GM18951 (cell line): ENCODE results near the gene CNP.
"Not testable (repeated sequence)": the region's sequence is repeated elsewhere in the genome, so short reads cannot be mapped to it uniquely, and the experiment has no call there.

ENCODE experiments used
- POLR2A ChIP-seq: IDR thresholded peaks from 4 replicates; pipeline ENCODE4 v1.6.1; 2011; ENCODE audit warnings: mild to moderate bottlenecking; ENCODE audit not compliant: insufficient read length, insufficient read depth; ENCODE audit errors: extremely low read depth
- in situ Hi-C: fragments of 300-500 bp; cut with MboI; formaldehyde crosslinking; loops from one replicate; pipeline ENCODE4 v1.12.0; 2022; ENCODE audit warnings: low sequenced_read_pairs, mixed read lengths, inconsistent platforms; ENCODE audit not compliant: unreplicated experiment

The CNP gene

GRCh38 chr17:41966463-41967140 is at the start of gene CNP:
CNP (plus strand) TSS chr17:41966795; CDS start chr17:41966885, 90 bp downstream.
- peak; percentile 93 for TF ChIP-seq POLR2A
- in situ Hi-C loops, result loop anchor here (10.0 kb wide), 2 partner anchors 148 to 438 kb away; partner anchors contain the start of gene DHX58

- in situ Hi-C loops, result no loop called here
- no peak for TF ChIP-seq POLR2A
Observed at GRCh38 chr17:41917192-41917591, 49.4 kb upstream of the CNP start.

DNA sequence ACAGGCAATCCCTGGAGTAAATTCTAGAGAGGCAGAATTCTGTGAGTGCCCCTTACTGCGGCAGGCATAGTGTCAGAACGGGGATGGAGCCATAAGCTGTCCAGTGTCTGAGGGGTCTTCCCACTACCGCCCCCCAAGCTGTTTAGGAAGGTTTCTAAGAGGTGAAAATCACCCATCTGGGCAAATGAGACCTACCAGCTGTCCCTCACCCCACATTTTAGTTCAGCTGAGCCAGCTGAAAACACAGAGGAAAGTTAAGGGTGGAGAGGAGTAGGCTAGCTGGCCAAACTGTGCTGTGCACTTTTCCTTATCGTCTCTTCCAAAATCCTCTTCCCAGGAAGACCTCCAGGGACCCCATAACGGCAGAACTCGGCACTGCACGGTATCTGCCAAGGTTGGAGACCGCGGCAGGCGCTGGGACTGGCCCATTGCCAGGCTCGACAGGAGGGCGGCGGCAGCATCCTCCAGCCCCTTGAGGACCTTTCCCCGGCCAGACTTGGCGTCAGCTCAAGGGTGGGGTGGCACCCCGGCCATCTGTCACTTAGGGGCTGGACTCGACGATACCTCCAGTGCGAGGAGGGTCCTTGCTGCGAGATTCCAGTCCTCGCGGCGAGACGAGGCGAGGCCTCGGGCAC is 48.8 kb upstream of the CNP start:
- no peak for TF ChIP-seq POLR2A
- in situ Hi-C loops, result no loop called here

GRCh38 chr17:41918314-41919164 is 48.1 kb upstream of the CNP start, which contains the start of gene ACLY:
ACLY (minus strand) TSS chr17:41918951; CDS start chr17:41913873, 5,078 bp downstream.
- in situ Hi-C loops, result no loop called here
- peak; percentile 94 for TF ChIP-seq POLR2A

GRCh38 chr17:41919165-41919817 is 47.3 kb upstream of the CNP start:
- TF ChIP-seq POLR2A, result no peak
- in situ Hi-C loops, result no loop called here

DNA sequence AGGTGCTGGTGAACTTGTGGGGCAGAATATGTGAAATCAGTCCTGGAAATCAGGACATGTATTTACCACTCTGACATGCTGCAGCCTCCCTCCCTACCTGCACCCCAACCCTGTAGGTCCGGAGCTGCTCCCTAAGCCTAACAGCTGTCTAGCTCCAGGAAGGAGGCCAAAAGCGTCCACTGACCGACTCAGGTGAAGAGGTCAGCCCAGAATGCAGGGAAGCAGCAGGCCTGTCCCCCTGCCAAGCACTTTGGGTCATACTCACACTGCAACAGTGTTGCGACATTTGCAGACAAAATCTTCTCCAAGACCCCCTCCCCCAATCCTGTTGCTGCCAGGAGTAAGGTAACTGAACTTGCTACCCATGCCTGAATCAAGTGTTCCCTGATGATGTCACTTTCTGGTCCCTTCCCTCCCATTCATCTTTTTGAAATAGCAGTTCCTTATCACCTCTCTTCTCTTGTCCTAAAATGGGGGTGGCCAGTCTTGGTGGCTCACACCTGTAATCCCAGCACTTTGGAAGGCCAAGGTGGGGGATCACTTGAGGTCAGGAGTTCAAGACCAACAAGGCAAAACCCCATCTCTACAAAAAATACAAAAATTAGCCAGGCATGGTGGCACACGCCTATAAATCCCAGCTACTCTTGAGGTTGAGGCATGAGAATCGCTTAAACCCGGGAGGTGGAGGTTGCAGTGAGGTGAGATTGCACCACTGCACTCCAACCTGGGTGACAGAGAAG is 46.6 kb upstream of the CNP start:
- no peak for TF ChIP-seq POLR2A
- in situ Hi-C loops, result no loop called here

DNA sequence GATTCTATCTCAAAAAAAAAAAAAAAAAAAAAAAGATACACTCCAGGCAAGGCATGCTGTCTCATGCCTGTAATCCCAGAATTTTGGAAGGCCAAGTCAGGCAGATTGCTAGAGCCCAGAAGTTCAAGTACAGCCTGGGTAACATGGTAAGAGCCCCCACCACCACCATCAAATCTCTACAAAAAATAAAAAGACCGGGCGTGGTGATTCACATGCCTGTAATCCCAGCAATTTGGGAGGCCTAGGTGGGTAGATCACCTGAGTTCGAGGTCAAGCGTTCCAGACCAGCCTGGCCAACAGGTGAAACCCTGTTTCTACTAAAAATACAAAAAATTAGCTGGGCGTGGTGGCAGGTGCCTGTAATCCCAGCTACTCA is 46.0 kb upstream of the CNP start:
- TF ChIP-seq POLR2A, result no peak
- in situ Hi-C loops, result no loop called here

- in situ Hi-C loops, result no loop called here
- no peak for TF ChIP-seq POLR2A
Observed at GRCh38 chr17:41925991-41926590, 40.5 kb upstream of the CNP start.

GRCh38 chr17:41928693-41929251 is 37.8 kb upstream of the CNP start:
- no peak for TF ChIP-seq POLR2A
- in situ Hi-C loops, result no loop called here

DNA sequence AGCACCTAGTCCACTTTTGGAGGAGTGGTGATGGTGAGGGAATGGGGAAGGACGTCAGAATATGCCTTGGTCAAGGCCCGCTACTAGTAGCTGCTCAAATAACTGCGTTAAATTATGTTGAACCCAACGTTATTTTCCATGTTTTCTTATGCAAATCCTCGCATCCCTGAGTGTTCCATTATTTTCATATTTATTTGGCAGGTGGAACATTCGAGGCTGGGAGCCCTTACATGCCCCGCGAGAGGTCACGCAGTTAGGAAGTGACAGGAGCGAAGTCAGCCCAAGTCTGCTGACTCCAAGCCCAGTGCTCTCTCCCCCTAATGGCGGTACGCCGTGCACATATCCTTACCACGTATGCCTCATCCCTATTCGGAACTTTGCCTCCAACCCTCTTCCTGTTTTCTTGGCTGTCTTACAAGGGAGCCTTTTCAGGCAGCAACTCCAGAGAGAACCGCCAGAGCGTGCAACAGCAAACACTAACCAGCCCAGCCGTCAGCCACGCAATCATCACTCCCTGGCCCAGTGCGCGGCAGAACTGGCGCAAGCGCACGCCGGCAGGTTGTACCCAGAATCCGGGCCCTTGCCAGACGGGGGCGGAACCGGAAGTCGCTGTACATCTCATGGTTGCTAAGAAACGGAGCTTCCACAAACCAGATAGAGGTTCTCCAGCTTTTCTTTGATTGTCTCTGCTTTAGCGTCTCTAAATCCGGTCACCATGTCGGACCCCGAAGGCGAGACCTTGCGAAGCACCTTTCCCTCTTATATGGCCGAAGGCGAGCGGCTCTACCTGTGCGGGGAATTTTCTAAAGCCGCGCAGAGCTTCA is 36.4 kb upstream of the CNP start, which contains the start of gene ODAD4:
Gene ODAD4, plus strand, starts transcription at position 609 of the 824 bp plus-strand sequence. Its CDS starts 107 bp downstream, at position 716.
- in situ Hi-C loops, result no loop called here
- TF ChIP-seq POLR2A, result peak; percentile 95

- in situ Hi-C loops, result not testable (repeated sequence)
Observed at GRCh38 chr17:41930833-41931156, 35.8 kb upstream of the CNP start.

DNA sequence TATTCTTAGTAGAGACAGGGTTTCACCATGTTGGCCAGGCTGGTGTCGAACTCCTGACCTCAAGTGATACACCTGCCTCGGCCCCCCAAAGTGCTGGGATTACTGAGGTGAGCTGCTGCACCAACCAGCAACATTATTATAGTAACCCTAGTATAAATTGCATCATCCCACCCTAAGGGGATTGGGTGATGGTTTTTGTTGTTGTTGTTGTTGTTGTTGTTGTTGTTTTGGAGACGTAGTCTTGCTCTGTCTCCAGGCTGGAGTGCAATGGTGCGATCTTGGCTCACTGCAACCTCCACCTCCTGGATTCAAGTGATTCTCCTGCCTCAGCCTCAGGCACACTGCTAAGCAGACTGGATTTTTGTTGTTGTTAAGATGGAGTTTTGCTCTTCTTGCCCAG is 34.9 kb upstream of the CNP start:
- in situ Hi-C loops, result not testable (repeated sequence)
